ENCODE data around the gene CA4.

GRCh38 chr17:60159479-60159866, 9.7 kb downstream of the CA4 start:
- no peak for TF ChIP-seq NR2C2 (IDR thresholded peaks at IDR 0.05; ENCODE audit: borderline replicate concordance, control insufficient read depth, insufficient read length, low read depth)
- TF ChIP-seq CTCF (IDR thresholded peaks at IDR 0.05 in 2 of 3, conservative IDR thresholded peaks at IDR 0.05 in 1 of 3; ENCODE audit: control insufficient read depth in 2 of 3, extremely low read depth in 1 of 3, insufficient read depth in 1 of 3, low read depth in 3 of 3, low read length in 3 of 3), result no peak
- TF ChIP-seq MYC (IDR thresholded peaks at IDR 0.05; ENCODE audit: insufficient read depth, insufficient read length, insufficient replicate concordance, low read length, severe bottlenecking), result no peak
- no peak for TF ChIP-seq EP300 (IDR thresholded peaks at IDR 0.05; ENCODE audit: borderline replicate concordance in 1 of 2, control insufficient read depth in 1 of 2, low read depth in 2 of 2, low read length in 2 of 2)
- no peak for TF ChIP-seq TAF1 (IDR thresholded peaks at IDR 0.05; ENCODE audit: borderline replicate concordance, low read depth, low read length)
- TF ChIP-seq CREM (IDR thresholded peaks at IDR 0.05; ENCODE audit: low read depth), result no peak
- no peak for TF ChIP-seq POLR2A (IDR thresholded peaks at IDR 0.05; ENCODE audit: low read depth, low read length)
